Neuronal stem cell (in vitro differentiated cells): ENCODE measurements around the gene PHLDA3.
A peak's percentile ranks its signal among the peaks of the same experiment; 100 is the strongest.
"Not testable (repeated sequence)": the region's sequence is repeated elsewhere in the genome, so short reads cannot be mapped to it uniquely, and the experiment has no call there.

Source experiments
- DNase-seq: peaks from one replicate; pipeline ENCODE4 v3.0.0-alpha.2; 2013; ENCODE audit warnings: low spot score
- H2AFZ ChIP-seq: one replicate; pipeline ENCODE4 v1.6.1; 2013; ENCODE audit warnings: mild to moderate bottlenecking, low read length, inconsistent platforms
- H2AK5ac ChIP-seq: 2 replicates; pipeline ENCODE4 v1.6.1; 2013; ENCODE audit warnings: low read depth, mild to moderate bottlenecking, inconsistent platforms, low read length, moderate library complexity, mixed read lengths
- H2BK120ac ChIP-seq: 2 replicates; pipeline ENCODE4 v1.6.1; 2013; ENCODE audit warnings: low read depth, mild to moderate bottlenecking, inconsistent platforms, low read length, moderate library complexity, mixed read lengths
- H2BK12ac ChIP-seq: one replicate; pipeline ENCODE4 v1.6.1; 2013; ENCODE audit warnings: low read length, inconsistent platforms
- H2BK15ac ChIP-seq: 2 replicates; pipeline ENCODE4 v1.6.1; 2013; ENCODE audit warnings: mild to moderate bottlenecking, low read length, inconsistent platforms, mixed read lengths
- H2BK5ac ChIP-seq: one replicate; pipeline ENCODE4 v1.6.1; 2013; ENCODE audit warnings: inconsistent platforms, mild to moderate bottlenecking, low read length, moderate library complexity
- H3K14ac ChIP-seq: one replicate; pipeline ENCODE4 v1.6.1; 2013; ENCODE audit warnings: low read length, inconsistent platforms
- H3K18ac ChIP-seq: 2 replicates; pipeline ENCODE4 v1.6.1; 2013; ENCODE audit warnings: low read length, inconsistent platforms
- H3K23ac ChIP-seq: 2 replicates; pipeline ENCODE4 v1.6.1; 2013; ENCODE audit warnings: low read depth, mild to moderate bottlenecking, mixed read lengths, low read length, inconsistent platforms; ENCODE audit not compliant: poor library complexity
- H3K27ac ChIP-seq: replicated peaks from 3 replicates; pipeline ENCODE4 v1.5.1; 2013; ENCODE audit warnings: low read length, inconsistent platforms
- H3K27me3 ChIP-seq, 3 experiments: 2 replicates each; pipeline ENCODE4 v1.6.1; 2013; ENCODE audit warnings: low read length in 3 of 3, mild to moderate bottlenecking in 2 of 3, inconsistent platforms in 1 of 3, low read depth in 1 of 3, mixed read lengths in 1 of 3, moderate library complexity in 1 of 3; ENCODE audit not compliant: control insufficient read depth in 3 of 3, insufficient read depth in 3 of 3
- H3K36me3 ChIP-seq, 2 donors: replicated peaks in 1 of 2; 2 replicates each; pipeline ENCODE4 v1.6.1; 2013; ENCODE audit warnings: low read length in 2 of 2; ENCODE audit not compliant: control insufficient read depth in 2 of 2, insufficient read depth in 2 of 2
- H3K4ac ChIP-seq: 2 replicates; pipeline ENCODE4 v1.6.1; 2013; ENCODE audit warnings: inconsistent platforms, mild to moderate bottlenecking, low read length, moderate library complexity
- H3K4me1 ChIP-seq, 2 donors: 1 replicate in 1 of 2; 2 replicates in 1 of 2; pipeline ENCODE4 v1.6.1; 2013; ENCODE audit warnings: low read length in 2 of 2, low read depth in 1 of 2; ENCODE audit not compliant: control insufficient read depth in 2 of 2, insufficient read depth in 1 of 2
- H3K4me2 ChIP-seq: one replicate; pipeline ENCODE4 v1.6.1; 2013; ENCODE audit warnings: mild to moderate bottlenecking, low read length, inconsistent platforms; ENCODE audit not compliant: insufficient read depth, poor library complexity, severe bottlenecking
- H3K4me3 ChIP-seq, 2 donors: 2 replicates each; pipeline ENCODE4 v1.5.1; 2013; ENCODE audit warnings: low read length in 2 of 2, mild to moderate bottlenecking in 2 of 2, inconsistent platforms in 1 of 2, moderate library complexity in 1 of 2
- H3K79me1 ChIP-seq: one replicate; pipeline ENCODE4 v1.6.1; 2013; ENCODE audit warnings: low read depth, mild to moderate bottlenecking, inconsistent platforms, low read length, moderate library complexity
- H3K9ac ChIP-seq: one replicate; pipeline ENCODE4 v1.6.1; 2013; ENCODE audit warnings: mild to moderate bottlenecking, low read depth, low read length, inconsistent platforms; ENCODE audit not compliant: poor library complexity
- H3K9me3 ChIP-seq, 2 donors: replicated peaks in 1 of 2; 2 replicates each; pipeline versions ENCODE3 to v1.6.1; 2013; ENCODE audit warnings: low read length in 2 of 2, mild to moderate bottlenecking in 2 of 2, inconsistent platforms in 1 of 2, low read depth in 1 of 2, mixed read lengths in 1 of 2, moderate library complexity in 1 of 2; ENCODE audit not compliant: control insufficient read depth in 2 of 2, insufficient read depth in 1 of 2
- H4K8ac ChIP-seq: one replicate; pipeline ENCODE4 v1.6.1; 2013; ENCODE audit warnings: low read depth, mild to moderate bottlenecking, inconsistent platforms, low read length, moderate library complexity
- H4K91ac ChIP-seq: one replicate; pipeline ENCODE4 v1.6.1; 2013; ENCODE audit warnings: low read length, low read depth, mild to moderate bottlenecking, inconsistent platforms; ENCODE audit not compliant: poor library complexity
- WGBS, 2 donors: extraction: QIAGEN DNeasy Blood & Tissue Kit; methylation state at CpG; one replicate each; pipeline ENCODE4 v1.1.7; 2013; ENCODE audit warnings: missing lambda C conversion rate in 2 of 2, mixed read lengths in 1 of 2; ENCODE audit not compliant: insufficient read length in 2 of 2, insufficient replicate concordance in 1 of 2; ENCODE audit errors: extremely low coverage in 2 of 2; 5-methylcytosine and 5-hydroxymethylcytosine counted together

PHLDA3 gene

DNA sequence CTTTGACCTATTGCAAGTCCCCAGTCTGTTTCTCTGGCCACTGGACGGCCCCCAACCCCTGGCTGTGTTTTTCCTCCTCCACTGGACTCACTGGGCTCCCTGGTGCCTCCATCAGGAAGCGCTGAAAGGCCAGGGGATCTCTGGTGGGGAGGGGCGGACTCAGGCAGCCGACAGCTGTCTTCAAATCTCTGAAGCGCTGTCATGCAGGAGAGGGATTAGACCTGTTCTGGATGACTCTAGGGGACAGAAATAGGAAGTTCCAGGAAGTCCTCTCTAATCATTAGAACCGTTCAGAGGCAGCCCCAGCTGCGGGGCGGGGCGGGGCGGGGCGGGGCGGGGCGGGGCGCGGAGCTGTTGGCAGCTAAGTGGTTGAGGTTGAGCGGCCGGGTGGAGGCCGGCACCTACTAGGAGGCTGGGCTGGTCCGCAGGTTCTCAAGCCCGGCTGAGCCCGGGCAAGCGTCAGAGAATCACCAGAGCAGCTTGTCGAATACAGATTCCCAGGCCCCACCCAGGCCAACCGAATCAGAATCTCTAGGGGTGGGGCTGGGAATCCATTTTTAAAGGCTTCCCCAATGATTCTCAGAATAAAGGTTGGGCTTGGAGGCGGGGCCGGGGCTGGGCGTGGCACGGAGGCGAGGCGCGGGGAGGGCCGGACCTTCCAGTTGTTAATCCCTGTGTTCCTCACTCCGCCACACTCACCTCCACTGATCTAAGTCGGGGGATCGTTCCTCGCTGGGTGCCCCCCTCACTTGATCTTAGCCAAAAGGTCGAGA, 11.4 kb upstream of the PHLDA3 start:
- no peak overlapping the region for H2BK12ac ChIP-seq
- DNase-seq = no peak
- H3K79me1 ChIP-seq = no peaks in the 10 kb centered on the region
- peak overlapping the region; percentile 53 for H3K4me2 ChIP-seq
- H3K14ac ChIP-seq = no peak overlapping the region
- no peak overlapping the region for H3K4ac ChIP-seq
- no peak overlapping the region for H3K18ac ChIP-seq
- H2BK120ac ChIP-seq = no peak overlapping the region
- no peak overlapping the region for H4K8ac ChIP-seq
- no peak overlapping the region for H3K27ac ChIP-seq
- H3K23ac ChIP-seq = no peak overlapping the region
- H3K36me3 ChIP-seq = no peaks in the 10 kb centered on the region
- H3K9ac ChIP-seq = no peak overlapping the region
- no peak overlapping the region for H2BK5ac ChIP-seq
- no peaks in the 10 kb centered on the region for H3K9me3 ChIP-seq
- peak overlapping the region in 1 of 2 donors; percentile 20 for H3K4me3 ChIP-seq
- no peak overlapping the region for H2AFZ ChIP-seq
- H3K4me1 ChIP-seq = peaks cover 0 to 17% of the 10 kb centered on the region in 2 donors
- no peak overlapping the region for H4K91ac ChIP-seq
- H3K27me3 ChIP-seq = peaks cover 3 to 59% (median 20%) of the 10 kb centered on the region in 3 experiments
- H2AK5ac ChIP-seq = no peak overlapping the region
- WGBS, 2 donors = no CpG with 5 or more reads among the region's 37 CpGs
- no peak overlapping the region for H2BK15ac ChIP-seq

DNA sequence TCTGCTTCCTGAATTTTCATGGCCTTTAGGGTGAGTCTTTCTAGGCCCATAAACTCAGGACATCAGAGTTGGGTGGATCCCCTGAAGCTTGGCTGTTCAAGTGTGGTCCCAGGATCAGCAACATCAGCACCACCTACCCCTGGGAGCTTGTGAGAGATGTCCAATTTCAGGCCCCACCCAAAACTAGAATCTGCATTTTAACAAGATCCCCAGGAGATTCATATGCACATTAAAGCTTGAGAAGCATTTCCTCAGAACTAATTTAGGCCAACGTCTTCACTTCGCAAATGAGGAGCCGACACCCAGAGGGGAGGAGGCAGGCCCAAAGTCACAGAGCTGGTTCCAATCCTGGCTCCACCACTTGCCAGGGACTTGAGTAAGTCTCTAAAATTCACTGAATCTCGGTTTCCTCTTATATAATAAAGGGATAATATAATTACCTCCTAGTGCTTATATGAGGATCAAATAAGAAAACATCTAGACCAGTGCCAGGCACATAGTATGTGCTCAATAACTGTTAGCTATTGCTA, 10.3 kb upstream of the PHLDA3 start:
- H3K27ac ChIP-seq = no peak overlapping the region
- H3K14ac ChIP-seq = no peak overlapping the region
- no peaks in the 10 kb centered on the region for H3K9me3 ChIP-seq
- no peak overlapping the region for H2AFZ ChIP-seq
- no peaks in the 10 kb centered on the region for H3K36me3 ChIP-seq
- peaks cover 3 to 64% (median 20%) of the 10 kb centered on the region in 3 experiments for H3K27me3 ChIP-seq
- peaks cover 0 to 17% of the 10 kb centered on the region in 2 donors for H3K4me1 ChIP-seq
- H3K4ac ChIP-seq = no peak overlapping the region
- no peak overlapping the region for H2BK120ac ChIP-seq
- DNase-seq = no peak
- H3K4me2 ChIP-seq = no peak overlapping the region
- H3K18ac ChIP-seq = no peak overlapping the region
- no peak overlapping the region for H3K9ac ChIP-seq
- H2BK5ac ChIP-seq = no peak overlapping the region
- H4K8ac ChIP-seq = no peak overlapping the region
- no peak overlapping the region for H4K91ac ChIP-seq
- H3K79me1 ChIP-seq = no peaks in the 10 kb centered on the region
- no peak overlapping the region for H2BK15ac ChIP-seq
- H3K4me3 ChIP-seq = no peak overlapping the region
- no CpG with 5 or more reads among the region's 4 CpGs for WGBS, 2 donors
- no peak overlapping the region for H3K23ac ChIP-seq
- H2AK5ac ChIP-seq = no peak overlapping the region
- no peak overlapping the region for H2BK12ac ChIP-seq

DNA sequence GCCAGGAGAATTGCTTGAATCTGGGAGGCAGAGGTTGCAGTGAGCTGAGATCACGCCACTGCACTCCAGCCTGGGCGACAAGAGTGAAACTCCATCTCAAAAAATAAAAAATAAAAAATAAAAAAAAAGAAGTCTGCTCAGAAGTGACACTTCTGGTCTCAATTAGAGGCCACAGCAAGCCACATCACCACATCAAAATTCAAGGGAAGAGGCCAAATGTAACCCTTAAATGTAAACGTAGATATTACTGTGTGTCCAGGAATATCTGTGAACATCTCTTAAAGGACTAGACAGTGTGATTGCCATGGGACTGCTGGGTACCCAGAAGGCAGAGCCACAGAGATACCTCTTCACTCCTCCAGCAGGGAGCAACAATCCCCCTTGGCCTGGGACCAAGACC, 9.7 kb upstream of the PHLDA3 start:
- not testable (repeated sequence) for H3K79me1 ChIP-seq, H3K14ac ChIP-seq, H3K4ac ChIP-seq, H2BK12ac ChIP-seq, DNase-seq, H3K4me3 ChIP-seq, H2AK5ac ChIP-seq, H3K27ac ChIP-seq, H2BK120ac ChIP-seq, H2BK15ac ChIP-seq, H3K18ac ChIP-seq, H2BK5ac ChIP-seq, H4K8ac ChIP-seq, H3K36me3 ChIP-seq, H3K9me3 ChIP-seq, H4K91ac ChIP-seq, H3K23ac ChIP-seq, H3K4me2 ChIP-seq, H2AFZ ChIP-seq, H3K9ac ChIP-seq
- Histone ChIP-seq H3K4me1 (peaks cover 0 to 17% of the 10 kb centered on the region in 2 donors), H3K27me3 (peaks cover 3 to 67% (median 20%) of the 10 kb centered on the region in 3 experiments)
- no CpG with 5 or more reads among the region's 3 CpGs for whole genome bisulfite sequencing, 2 donors

DNA sequence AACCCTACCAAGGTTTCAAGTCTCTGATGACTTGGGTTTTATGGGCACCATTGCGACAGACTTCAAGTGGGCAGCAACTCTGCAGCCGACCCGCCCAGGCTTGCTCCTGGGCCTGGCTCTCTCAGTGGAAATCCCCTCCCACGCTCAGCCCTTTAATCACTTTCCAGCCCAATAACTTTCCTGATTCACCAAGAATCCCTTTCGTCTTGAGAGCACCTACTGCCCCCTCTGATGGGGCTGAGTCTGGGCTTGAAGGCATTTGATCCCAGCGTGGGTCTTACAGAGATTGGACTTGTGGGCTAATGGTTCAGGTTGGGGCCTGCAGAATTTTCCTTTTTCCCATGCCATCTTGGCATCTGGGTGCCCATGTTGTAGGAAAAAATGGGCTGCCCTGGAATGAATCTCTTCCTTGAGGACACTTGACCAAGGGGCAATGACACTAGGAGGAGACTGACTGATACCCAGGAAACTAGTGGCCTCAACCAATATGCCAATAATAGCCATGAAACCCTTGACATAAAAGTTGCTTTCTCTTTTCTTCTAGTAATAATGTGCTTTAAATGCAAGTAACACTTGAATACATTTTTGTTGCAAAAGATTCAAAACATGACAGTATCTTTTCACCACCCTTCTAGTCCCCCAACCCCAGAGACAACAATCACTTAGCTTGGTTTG, 7.8 kb upstream of the PHLDA3 start:
- Histone ChIP-seq H3K4me3 (no peak overlapping the region), H2BK15ac (no peak overlapping the region), H3K27ac (no peak overlapping the region), H2BK5ac (no peak overlapping the region), H3K4me2 (no peak overlapping the region), H3K4ac (no peak overlapping the region), H3K9me3 (no peaks in the 10 kb centered on the region), H4K91ac (no peak overlapping the region), H2AK5ac (no peak overlapping the region), H3K79me1 (no peaks in the 10 kb centered on the region), H3K23ac (no peak overlapping the region), H3K14ac (no peak overlapping the region), H3K36me3 (no peaks in the 10 kb centered on the region), H3K27me3 (peaks cover 3 to 69% (median 19%) of the 10 kb centered on the region in 3 experiments), H3K9ac (no peak overlapping the region), H2AFZ (no peak overlapping the region), H3K18ac (no peak overlapping the region), H2BK12ac (no peak overlapping the region), H2BK120ac (no peak overlapping the region), H3K4me1 (peaks cover 0 to 15% of the 10 kb centered on the region in 2 donors), H4K8ac (no peak overlapping the region)
- no CpG with 5 or more reads among the region's 6 CpGs for WGBS, 2 donors
- DNase-seq = no peak
